Lung (tissue), 12 donors: Measurements from ENCODE around the gene NACAD. TPM values are rescaled to one million over a fixed set of nuclear protein-coding genes. Genes with fewer than 3 reads are reported as not detected.

Experiments used
- ATAC-seq: fragments of 200-7000 bp; cut with Tn5 transposase; one replicate; pipeline ENCODE4 v1.9.1; 2020; ENCODE audit warnings: moderate number of reproducible peaks; ENCODE audit not compliant: insufficient read depth, low FRiP score
- DNase-seq, 3 donors: peaks; one replicate each; pipeline ENCODE4 v3.0.0-alpha.2; 2013 to 2017
- H3K27ac ChIP-seq, 2 donors: one replicate each; pipeline ENCODE4 v1.5.1; 2013; ENCODE audit warnings: mild to moderate bottlenecking in 2 of 2, moderate library complexity in 2 of 2, control low read depth in 1 of 2, inconsistent platforms in 1 of 2, low read depth in 1 of 2, low read length in 1 of 2
- H3K27me3 ChIP-seq, 3 donors: one replicate each; pipeline ENCODE4 v1.5.1; 2013; ENCODE audit warnings: low read length in 2 of 3; ENCODE audit not compliant: control insufficient read depth in 3 of 3, insufficient read depth in 3 of 3
- H3K36me3 ChIP-seq, 4 donors: one replicate each; pipeline ENCODE4 v1.5.1; 2013; ENCODE audit warnings: low read length in 4 of 4, mild to moderate bottlenecking in 1 of 4, moderate library complexity in 1 of 4; ENCODE audit not compliant: control insufficient read depth in 4 of 4, insufficient read depth in 4 of 4
- H3K4me1 ChIP-seq, 5 donors: one replicate each; pipeline ENCODE4 v1.5.1; 2013; ENCODE audit warnings: low read length in 5 of 5, mild to moderate bottlenecking in 2 of 5, moderate library complexity in 1 of 5; ENCODE audit not compliant: control insufficient read depth in 5 of 5, insufficient read depth in 5 of 5
- H3K4me3 ChIP-seq: one replicate; pipeline ENCODE4 v1.5.1; 2013; ENCODE audit warnings: mild to moderate bottlenecking, control low read depth, moderate library complexity
- H3K9ac ChIP-seq, 2 donors: one replicate each; pipeline ENCODE4 v1.5.1; 2013; ENCODE audit warnings: low read length in 2 of 2, control low read depth in 1 of 2; ENCODE audit not compliant: insufficient read depth in 1 of 2
- H3K9me3 ChIP-seq, 4 donors: one replicate each; pipeline ENCODE4 v1.5.1; 2013; ENCODE audit warnings: low read length in 3 of 4, mild to moderate bottlenecking in 1 of 4, moderate library complexity in 1 of 4; ENCODE audit not compliant: control insufficient read depth in 4 of 4, insufficient read depth in 3 of 4
- WGBS, 2 donors: extraction: QIAGEN DNeasy Blood & Tissue Kit; methylation state at CpG; one replicate each; pipeline ENCODE4 v1.1.7; 2013; 5-methylcytosine and 5-hydroxymethylcytosine counted together
- polyA plus RNA-seq, 2 donors: library from polyadenylated mRNA; stranded (reverse); fragments of 200-250 nt; gene quantifications; one replicate each; pipeline ENCODE4 v1.2.1, GENCODE V29; 2013
- total RNA-seq, 2 donors: library from RNA; depleted of rRNA in 1 of 2; stranded (reverse); fragments of >200 nt in 1 of 2; gene quantifications; one replicate each; pipeline ENCODE4 v1.2.1, GENCODE V29; 2014 to 2021
- TF ChIP-seq, protein P1 (sequence below): IDR thresholded peaks from 2 replicates; pipeline ENCODE4 v1.5.1; 2012; ENCODE audit warnings: mild to moderate bottlenecking; ENCODE audit errors: control extremely low read depth, extremely low read depth
- donor health status: control.
- donor health status: control.
- donor health status: Bipolar disorder and iron deficiency.
- donor health status: healthy.
- donor health status: DM: yes; HTN: yes; CAD: no.

Gene NACAD
- total and polyA plus RNA-seq, 4 donors: 0.85 to 3.7 (median 1.7) TPM

DNA sequence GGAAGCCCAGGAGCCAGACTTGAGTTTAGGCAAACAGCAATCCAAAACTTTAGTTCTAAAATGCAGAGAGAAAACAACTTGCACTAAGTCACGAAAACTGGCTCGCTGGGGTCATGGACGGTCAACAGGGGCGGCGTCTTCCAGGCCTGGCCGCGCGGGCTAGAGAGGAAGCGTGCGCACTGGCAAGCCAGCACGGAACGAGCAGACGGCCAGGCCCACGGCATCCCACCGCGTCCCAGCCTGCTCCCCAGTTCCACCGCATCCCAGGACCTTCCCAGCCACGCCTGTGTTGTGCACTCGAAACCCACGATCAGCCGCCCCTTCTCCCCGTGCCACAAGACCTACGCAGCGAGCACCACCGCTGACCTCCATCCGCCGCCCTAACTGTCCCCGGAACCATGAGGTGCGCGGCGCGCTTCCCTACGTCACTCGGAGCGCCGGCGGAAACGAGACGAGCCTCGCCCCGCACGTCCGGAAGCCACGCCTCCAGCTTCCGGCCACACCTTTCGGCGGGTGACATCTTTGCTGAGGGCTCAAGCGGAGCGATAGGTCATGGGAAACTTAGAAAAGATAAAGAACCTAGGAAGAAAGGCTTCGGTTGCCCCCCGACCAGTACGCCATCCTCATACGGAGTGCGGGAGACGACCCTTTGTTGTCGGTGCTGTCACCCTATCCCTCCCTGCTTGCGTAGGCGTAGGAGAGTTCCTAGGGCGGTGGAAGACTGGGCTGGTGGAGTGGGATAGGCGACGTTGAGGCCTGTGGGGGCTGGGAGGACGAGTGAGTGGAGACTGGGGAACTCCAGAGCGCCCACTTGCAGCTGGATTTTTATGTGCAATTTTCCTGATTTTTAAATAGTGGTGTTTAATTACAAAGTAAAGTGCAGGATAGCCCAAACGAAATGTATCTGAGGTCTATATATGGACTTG lies 22.8 kb upstream of the NACAD start, which contains the start of gene TBRG4:
Gene TBRG4, minus strand, starts transcription at position 400 of the 926 bp plus-strand sequence. CDS start 2,460 bp downstream, outside the sequence.
- peak within 1 kb of the TSS; percentile 94 to 97 for H3K9ac ChIP-seq
- no peaks in the 10 kb centered on the region for H3K9me3 ChIP-seq
- DNase-seq (peak; percentile 95 to 98 (median 98)), ATAC-seq (peak; percentile 97)
- WGBS, 2 donors: 0 to 1% methylated on average over 64 of the region's 64 CpGs
- H3K27me3 ChIP-seq: no peaks in the 10 kb centered on the region
- peaks cover 10 to 27% (median 16%) of the 10 kb centered on the region in 4 donors for H3K36me3 ChIP-seq
- H3K4me1 ChIP-seq: peaks cover 3 to 15% (median 8%) of the 10 kb centered on the region in 5 donors
- TF ChIP-seq, protein P1, sequence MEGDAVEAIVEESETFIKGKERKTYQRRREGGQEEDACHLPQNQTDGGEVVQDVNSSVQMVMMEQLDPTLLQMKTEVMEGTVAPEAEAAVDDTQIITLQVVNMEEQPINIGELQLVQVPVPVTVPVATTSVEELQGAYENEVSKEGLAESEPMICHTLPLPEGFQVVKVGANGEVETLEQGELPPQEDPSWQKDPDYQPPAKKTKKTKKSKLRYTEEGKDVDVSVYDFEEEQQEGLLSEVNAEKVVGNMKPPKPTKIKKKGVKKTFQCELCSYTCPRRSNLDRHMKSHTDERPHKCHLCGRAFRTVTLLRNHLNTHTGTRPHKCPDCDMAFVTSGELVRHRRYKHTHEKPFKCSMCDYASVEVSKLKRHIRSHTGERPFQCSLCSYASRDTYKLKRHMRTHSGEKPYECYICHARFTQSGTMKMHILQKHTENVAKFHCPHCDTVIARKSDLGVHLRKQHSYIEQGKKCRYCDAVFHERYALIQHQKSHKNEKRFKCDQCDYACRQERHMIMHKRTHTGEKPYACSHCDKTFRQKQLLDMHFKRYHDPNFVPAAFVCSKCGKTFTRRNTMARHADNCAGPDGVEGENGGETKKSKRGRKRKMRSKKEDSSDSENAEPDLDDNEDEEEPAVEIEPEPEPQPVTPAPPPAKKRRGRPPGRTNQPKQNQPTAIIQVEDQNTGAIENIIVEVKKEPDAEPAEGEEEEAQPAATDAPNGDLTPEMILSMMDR: peak; percentile 16
- peak within 1 kb of the TSS; percentile 68 for H3K4me3 ChIP-seq
- peak within 1 kb of the TSS; percentile 85 to 99 for H3K27ac ChIP-seq

DNA sequence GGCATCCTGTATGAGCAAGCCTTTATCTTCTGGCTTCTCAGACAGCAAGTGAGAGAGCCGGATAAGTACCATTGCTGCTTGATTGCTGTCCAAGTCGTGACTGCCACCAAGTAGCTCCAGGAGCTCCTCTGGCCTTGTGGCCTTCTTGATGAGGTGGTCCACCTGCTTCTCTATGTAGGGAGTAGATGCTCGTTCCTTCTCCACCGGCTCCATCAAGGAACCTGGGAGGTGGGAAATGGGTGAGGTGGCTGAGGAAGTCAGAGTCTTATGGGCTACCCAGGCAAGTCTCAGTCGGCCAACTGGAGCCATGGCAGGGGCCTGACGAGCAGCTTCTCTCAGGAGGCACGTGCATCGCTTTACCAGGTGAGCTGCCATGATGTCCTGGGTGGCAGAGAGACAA lies 20.1 kb upstream of the NACAD start:
- no peaks in the 10 kb centered on the region for H3K9me3 ChIP-seq
- ATAC-seq (no peak), DNase-seq (peak in 1 of 3 donors; percentile 9)
- TF ChIP-seq, protein P1: no peak
- H3K4me1 ChIP-seq: peaks cover 3 to 15% (median 8%) of the 10 kb centered on the region in 5 donors
- H3K9ac ChIP-seq: no peak overlapping the region
- no peaks in the 10 kb centered on the region for H3K27me3 ChIP-seq
- H3K27ac ChIP-seq: no peak overlapping the region
- no peak overlapping the region for H3K4me3 ChIP-seq
- WGBS, 2 donors: 88 to 90% methylated on average over 8 of the region's 8 CpGs
- H3K36me3 ChIP-seq: peaks cover 23 to 51% (median 38%) of the 10 kb centered on the region in 4 donors

- H3K36me3 ChIP-seq: peaks cover 34 to 63% (median 49%) of the 10 kb centered on the region in 4 donors
- 68 to 77% methylated on average over 3 of the region's 3 CpGs for WGBS, 2 donors
- TF ChIP-seq, protein P1: no peak
- no peak overlapping the region for H3K4me3 ChIP-seq
- no peak for ATAC-seq
- no peaks in the 10 kb centered on the region for H3K27me3 ChIP-seq
- H3K9me3 ChIP-seq: no peaks in the 10 kb centered on the region
- DNase-seq: no peak
- H3K4me1 ChIP-seq: peaks cover 3 to 12% (median 8%) of the 10 kb centered on the region in 5 donors
- H3K27ac ChIP-seq: no peak overlapping the region
- no peak overlapping the region for H3K9ac ChIP-seq
Observed at GRCh38 chr7:45107356-45107755, 18.6 kb upstream of the NACAD start.
